Measurements from ENCODE around the gene PILRA.

The PILRA gene

GRCh38 chr7:100390286-100391009, 17.2 kb downstream of the PILRA start:
- Histone ChIP-seq H3K27me3 (ENCODE audit: insufficient read depth, poor library complexity, severe bottlenecking) (no peaks in the 10 kb centered on the region), H3K4me3 (replicated peaks; ENCODE audit: insufficient read depth, low read length) (no peak overlapping the region), H3K27ac (replicated peaks) (no peak overlapping the region)
- no peak for DNase-seq (ENCODE audit: low read depth in 1 of 2, low spot score in 1 of 2)
- TF ChIP-seq, protein P1, sequence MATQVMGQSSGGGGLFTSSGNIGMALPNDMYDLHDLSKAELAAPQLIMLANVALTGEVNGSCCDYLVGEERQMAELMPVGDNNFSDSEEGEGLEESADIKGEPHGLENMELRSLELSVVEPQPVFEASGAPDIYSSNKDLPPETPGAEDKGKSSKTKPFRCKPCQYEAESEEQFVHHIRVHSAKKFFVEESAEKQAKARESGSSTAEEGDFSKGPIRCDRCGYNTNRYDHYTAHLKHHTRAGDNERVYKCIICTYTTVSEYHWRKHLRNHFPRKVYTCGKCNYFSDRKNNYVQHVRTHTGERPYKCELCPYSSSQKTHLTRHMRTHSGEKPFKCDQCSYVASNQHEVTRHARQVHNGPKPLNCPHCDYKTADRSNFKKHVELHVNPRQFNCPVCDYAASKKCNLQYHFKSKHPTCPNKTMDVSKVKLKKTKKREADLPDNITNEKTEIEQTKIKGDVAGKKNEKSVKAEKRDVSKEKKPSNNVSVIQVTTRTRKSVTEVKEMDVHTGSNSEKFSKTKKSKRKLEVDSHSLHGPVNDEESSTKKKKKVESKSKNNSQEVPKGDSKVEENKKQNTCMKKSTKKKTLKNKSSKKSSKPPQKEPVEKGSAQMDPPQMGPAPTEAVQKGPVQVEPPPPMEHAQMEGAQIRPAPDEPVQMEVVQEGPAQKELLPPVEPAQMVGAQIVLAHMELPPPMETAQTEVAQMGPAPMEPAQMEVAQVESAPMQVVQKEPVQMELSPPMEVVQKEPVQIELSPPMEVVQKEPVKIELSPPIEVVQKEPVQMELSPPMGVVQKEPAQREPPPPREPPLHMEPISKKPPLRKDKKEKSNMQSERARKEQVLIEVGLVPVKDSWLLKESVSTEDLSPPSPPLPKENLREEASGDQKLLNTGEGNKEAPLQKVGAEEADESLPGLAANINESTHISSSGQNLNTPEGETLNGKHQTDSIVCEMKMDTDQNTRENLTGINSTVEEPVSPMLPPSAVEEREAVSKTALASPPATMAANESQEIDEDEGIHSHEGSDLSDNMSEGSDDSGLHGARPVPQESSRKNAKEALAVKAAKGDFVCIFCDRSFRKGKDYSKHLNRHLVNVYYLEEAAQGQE (IDR thresholded peaks at IDR 0.05; ENCODE audit: insufficient replicate concordance, low read depth), result no peak
- TF ChIP-seq GABPA (IDR thresholded peaks at IDR 0.05; ENCODE audit: low read depth), result no peak
- TF ChIP-seq POLR2AphosphoS5 (IDR thresholded peaks at IDR 0.05; ENCODE audit: low read depth), result no peak
- no peak for TF ChIP-seq SPI1 (IDR thresholded peaks at IDR 0.05; ENCODE audit: borderline replicate concordance, low read depth)
- TF ChIP-seq, protein P2, sequence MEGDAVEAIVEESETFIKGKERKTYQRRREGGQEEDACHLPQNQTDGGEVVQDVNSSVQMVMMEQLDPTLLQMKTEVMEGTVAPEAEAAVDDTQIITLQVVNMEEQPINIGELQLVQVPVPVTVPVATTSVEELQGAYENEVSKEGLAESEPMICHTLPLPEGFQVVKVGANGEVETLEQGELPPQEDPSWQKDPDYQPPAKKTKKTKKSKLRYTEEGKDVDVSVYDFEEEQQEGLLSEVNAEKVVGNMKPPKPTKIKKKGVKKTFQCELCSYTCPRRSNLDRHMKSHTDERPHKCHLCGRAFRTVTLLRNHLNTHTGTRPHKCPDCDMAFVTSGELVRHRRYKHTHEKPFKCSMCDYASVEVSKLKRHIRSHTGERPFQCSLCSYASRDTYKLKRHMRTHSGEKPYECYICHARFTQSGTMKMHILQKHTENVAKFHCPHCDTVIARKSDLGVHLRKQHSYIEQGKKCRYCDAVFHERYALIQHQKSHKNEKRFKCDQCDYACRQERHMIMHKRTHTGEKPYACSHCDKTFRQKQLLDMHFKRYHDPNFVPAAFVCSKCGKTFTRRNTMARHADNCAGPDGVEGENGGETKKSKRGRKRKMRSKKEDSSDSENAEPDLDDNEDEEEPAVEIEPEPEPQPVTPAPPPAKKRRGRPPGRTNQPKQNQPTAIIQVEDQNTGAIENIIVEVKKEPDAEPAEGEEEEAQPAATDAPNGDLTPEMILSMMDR (IDR thresholded peaks at IDR 0.05; ENCODE audit: insufficient read depth, low read length), result no peak

- H3K27ac ChIP-seq (replicated peaks), result no peak overlapping the region
- no peaks in the 10 kb centered on the region for H3K27me3 ChIP-seq (ENCODE audit: insufficient read depth, poor library complexity, severe bottlenecking)
- TF ChIP-seq POLR2AphosphoS5 (IDR thresholded peaks at IDR 0.05; ENCODE audit: low read depth) (no peak), SPI1 (IDR thresholded peaks at IDR 0.05; ENCODE audit: borderline replicate concordance, low read depth) (peak; percentile 41; the same call in 1 of the 2 replicates), GABPA (IDR thresholded peaks at IDR 0.05; ENCODE audit: low read depth) (no peak)
- TF ChIP-seq, protein P1 (IDR thresholded peaks at IDR 0.05; ENCODE audit: insufficient replicate concordance, low read depth), result no peak
- TF ChIP-seq, protein P2 (IDR thresholded peaks at IDR 0.05; ENCODE audit: insufficient read depth, low read length), result no peak
- H3K4me3 ChIP-seq (replicated peaks; ENCODE audit: insufficient read depth, low read length), result no peak overlapping the region
- DNase-seq (ENCODE audit: low read depth in 1 of 2, low spot score in 1 of 2), result no peak
These were observed 20.1 kb downstream of the PILRA start for GRCh38 chr7:100393233-100393905.

- no peak for DNase-seq (ENCODE audit: low read depth in 1 of 2, low spot score in 1 of 2)
- H3K27ac ChIP-seq (replicated peaks), result no peak overlapping the region
- no peaks in the 10 kb centered on the region for H3K27me3 ChIP-seq (ENCODE audit: insufficient read depth, poor library complexity, severe bottlenecking)
- no peak overlapping the region for H3K4me3 ChIP-seq (replicated peaks; ENCODE audit: insufficient read depth, low read length)
- no peak for TF ChIP-seq SPI1 (IDR thresholded peaks at IDR 0.05; ENCODE audit: borderline replicate concordance, low read depth)
- TF ChIP-seq POLR2AphosphoS5 (IDR thresholded peaks at IDR 0.05; ENCODE audit: low read depth), result no peak
- TF ChIP-seq, protein P1 (IDR thresholded peaks at IDR 0.05; ENCODE audit: insufficient replicate concordance, low read depth), result no peak
- no peak for TF ChIP-seq GABPA (IDR thresholded peaks at IDR 0.05; ENCODE audit: low read depth)
- TF ChIP-seq, protein P2 (IDR thresholded peaks at IDR 0.05; ENCODE audit: insufficient read depth, low read length), result no peak
These were observed 20.8 kb downstream of the PILRA start for GRCh38 chr7:100394077-100394476.
